CMK (cell line): Measurements from ENCODE around the gene GUCY2F.
A peak's percentile ranks its signal among the peaks of the same experiment; 100 is the strongest.

Experiments used
- DNase-seq: peaks from one replicate; pipeline ENCODE4 v3.0.0-alpha.2; 2010; ENCODE audit warnings: low read depth

The GUCY2F gene

DNA sequence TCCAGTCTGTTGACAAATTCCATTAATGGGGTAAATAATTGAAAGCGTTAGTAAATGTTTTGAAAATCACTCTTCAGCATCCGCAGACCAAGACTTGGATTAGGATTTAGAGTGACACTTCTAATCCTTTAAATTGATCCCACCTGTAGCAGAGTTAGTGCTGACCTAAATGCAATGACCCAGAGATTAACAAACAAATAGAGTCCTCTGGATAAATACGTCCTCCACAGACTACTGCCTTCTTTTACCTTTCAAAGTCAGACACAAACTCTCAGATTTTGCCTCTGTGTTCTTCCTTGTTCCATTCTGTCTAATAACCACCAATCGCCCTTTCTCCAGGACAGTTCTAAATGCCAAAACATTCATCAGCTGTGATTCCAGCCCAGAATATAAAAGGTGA, at the start of gene GUCY2F:
Gene GUCY2F, minus strand, starts transcription at position 101 of the 400 bp plus-strand sequence. CDS start 6,150 bp downstream, outside the sequence.
- DNase-seq: no peak

- DNase-seq: no peak
Observed at GRCh38 chrX:109519001-109519400, 37.1 kb upstream of the GUCY2F start.

DNA sequence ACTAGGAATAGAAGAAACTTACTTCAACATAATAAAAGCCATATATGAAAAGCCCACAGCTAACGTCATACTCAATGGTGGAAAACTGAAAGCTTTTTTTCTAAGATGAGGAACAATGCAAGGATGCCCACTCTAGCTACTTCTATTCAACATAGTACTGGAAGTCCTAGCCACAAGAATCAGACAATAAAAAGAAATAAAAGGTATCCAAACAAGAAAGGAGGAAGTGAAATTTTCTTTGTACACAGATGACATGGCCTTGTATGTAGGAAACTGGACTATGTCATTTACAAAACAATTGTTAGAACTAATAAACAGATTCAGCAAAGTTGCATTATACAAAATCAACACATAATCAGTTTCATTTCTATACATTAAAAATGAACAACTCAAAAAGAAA, 29.2 kb upstream of the GUCY2F start:
- no peak for DNase-seq

DNA sequence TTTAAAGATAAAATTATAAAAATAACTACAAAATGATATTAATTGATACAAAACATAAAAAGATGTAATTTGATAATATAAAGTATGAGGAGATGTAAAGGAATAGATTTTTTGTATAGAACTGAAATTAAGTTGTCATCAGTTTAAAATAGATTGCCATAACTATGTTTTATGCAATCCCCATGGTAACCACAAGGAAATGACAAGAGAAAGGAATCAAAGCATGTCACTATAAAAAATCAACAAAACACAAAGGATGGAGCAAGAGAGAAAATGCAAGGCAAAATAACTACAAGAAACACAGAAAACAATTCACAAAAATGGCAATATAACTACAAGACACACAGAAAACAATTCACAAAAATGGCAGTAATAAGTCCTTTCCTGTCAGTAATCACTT, 27.0 kb upstream of the GUCY2F start:
- DNase-seq: no peak

DNA sequence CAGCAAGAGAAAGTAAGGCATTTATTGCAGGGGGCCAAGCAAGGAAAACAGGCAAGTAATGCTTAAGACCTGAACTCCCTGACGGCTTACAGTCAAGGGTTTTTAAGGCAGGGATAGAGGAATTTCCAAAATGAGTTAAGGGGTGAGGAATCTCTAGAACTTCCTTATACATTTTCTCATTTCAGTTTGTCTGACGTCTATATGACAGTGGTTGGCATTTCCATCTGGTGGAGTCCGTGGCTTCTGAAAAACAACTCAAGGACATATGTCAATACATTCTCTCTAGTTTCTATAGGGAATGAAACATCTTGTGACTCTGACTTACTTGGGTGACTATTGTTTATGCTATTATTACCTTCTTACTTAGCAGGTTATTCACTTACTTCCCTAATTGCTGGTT, 19.3 kb upstream of the GUCY2F start:
- DNase-seq: no peak

DNA sequence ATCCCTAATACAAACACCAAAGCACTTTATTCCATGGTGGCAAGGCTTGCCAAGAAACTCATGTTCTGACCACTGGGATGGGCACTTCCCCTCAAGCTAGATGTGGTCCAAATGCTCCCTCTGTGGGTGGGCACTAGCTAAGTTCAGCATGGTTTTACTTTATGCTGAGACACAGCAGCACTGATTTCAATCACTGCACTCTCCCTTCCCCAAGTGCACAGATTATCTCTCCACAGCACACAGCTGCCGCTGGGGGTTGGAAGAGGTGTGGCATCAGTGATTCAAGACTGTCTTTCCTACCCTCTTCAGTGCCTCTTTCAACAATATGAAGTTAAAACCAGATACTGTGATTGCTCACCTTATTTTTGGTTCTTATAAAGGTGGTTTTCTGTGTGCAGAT, 16.5 kb upstream of the GUCY2F start:
- no peak for DNase-seq

GRCh38 chrX:109489174-109489573, 7.3 kb upstream of the GUCY2F start:
- no peak for DNase-seq

DNA sequence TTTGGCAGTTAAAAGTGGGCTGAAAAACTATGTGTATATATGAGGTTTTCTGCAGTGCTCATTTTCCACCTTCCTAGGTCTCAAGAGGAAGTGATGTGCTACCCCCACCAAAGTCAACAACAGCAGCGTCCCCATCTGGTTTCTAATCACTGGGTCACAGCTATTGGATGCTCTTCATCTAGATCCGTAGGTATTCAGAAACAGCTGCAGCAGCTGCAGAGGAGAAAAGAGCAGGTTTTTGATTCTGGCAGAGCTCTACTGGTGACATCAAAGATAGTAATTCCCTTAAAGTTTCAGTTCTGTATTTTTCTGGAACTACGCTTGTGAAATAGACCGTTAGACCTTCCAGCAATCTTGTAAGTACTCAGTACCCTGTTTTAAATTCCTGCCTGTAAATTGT, 5.8 kb upstream of the GUCY2F start:
- DNase-seq: no peak

GRCh38 chrX:109485470-109486340, 3.8 kb upstream of the GUCY2F start:
- peak; percentile 20 for DNase-seq

- DNase-seq: no peak
Observed at GRCh38 chrX:109484886-109485285, 3.0 kb upstream of the GUCY2F start.

DNA sequence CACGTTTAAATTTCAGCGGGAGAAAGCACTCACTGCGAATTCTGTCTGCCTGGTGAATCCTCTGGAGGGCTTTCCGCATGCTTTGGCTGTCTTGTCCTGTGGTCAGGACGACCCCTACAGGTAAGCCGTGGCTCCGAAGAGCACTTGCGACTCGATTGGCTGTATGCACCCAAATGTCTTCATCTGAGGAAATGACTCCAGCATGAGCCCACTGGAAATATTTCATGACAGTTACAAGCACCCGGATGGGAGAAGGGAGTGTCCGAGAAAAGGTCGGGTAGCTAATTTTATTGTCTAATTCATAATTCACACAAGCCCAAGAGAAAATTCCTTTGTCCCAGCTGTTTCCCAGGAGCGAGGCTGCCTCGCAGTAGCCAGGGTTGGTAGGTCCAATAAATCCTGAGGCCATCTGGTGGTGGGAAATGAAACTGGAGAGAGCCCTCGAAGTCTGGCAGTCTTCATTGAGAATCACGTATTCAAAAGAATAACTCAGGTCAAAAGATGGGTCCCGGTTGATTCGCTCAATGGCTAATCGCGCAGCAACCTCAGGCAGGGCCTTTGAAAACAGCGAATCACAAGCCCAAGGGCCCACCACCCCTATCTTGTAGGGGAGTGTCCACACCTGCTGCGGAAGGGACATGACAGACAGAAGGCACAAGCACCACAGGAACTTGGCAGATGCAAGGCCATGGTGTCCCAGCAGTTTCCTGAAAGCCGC, 6.6 kb downstream of the GUCY2F start:
- no peak for DNase-seq

GRCh38 chrX:109472939-109473735, 8.7 kb downstream of the GUCY2F start:
- no peak for DNase-seq

DNA sequence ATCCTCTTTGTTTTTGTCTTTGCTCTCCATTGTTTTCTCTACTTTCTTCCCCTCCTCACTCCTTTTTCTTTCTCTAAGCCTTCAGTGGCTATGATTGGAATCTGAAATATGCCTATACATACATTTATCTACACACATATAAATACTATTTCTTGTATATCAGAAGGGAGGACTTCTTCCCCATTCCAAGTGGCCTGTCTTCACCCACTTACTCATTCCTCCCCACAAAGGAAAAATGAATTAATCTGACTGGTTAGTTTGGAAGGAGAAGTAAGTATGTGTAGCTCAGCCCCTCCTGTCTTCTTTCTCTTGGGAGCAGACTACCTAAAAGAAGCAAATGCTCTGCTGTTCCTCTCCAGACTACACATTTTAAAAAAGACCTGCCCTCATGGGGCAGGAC, 17.7 kb downstream of the GUCY2F start:
- DNase-seq: no peak

- DNase-seq: no peak
Observed at GRCh38 chrX:109463784-109464183, 18.1 kb downstream of the GUCY2F start.

DNA sequence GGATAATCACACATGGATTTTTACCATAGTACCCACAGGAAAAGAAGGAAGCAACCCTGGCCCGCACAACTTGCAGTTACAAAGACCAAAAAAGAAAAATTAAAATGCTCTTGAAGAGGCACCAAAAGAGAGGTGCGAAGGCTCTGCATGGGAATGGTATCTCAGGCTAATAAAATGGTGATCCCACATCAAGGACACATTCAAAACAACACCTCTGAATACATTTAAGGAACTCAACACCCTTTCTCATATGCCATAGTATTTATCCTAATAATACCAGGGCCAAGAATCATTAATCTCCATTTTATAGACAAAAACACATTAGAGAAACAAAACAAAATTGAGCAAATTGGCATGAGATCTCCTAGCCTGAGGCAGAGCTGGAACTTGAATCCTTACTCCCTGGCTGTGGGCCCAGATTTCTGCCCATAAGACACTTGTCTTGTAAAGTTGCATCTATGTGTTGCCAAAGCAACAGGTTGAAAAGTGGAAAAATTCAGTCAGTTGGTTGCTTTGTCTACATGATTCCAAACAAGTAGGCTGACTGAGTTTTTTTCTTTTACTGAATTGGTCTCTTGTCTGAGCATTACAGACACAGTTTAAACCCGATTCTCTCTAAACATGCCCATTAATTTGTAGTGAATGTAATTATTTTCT, 33.5 kb downstream of the GUCY2F start:
- DNase-seq: no peak

DNA sequence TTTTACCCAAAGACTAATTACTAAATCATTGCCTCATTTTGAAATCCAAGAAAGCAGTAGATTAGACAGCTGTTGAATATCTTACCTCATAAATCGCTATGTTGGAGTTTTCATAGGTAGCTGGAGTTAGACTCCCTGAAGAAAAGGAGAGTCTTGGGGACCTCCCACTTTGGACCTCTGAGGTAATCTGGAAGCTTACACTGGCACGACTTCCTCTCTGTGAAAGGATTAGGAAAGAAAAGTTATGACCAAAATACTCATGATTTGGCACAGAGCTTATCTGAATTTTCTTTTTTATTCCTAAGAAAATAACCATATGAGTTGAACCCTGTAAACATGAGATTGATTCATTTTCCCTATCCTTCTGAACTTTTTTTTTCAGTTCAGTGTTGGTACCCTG, 40.6 kb downstream of the GUCY2F start:
- DNase-seq: no peak

- DNase-seq: no peak
Observed at GRCh38 chrX:109440475-109440874, 41.4 kb downstream of the GUCY2F start.

DNA sequence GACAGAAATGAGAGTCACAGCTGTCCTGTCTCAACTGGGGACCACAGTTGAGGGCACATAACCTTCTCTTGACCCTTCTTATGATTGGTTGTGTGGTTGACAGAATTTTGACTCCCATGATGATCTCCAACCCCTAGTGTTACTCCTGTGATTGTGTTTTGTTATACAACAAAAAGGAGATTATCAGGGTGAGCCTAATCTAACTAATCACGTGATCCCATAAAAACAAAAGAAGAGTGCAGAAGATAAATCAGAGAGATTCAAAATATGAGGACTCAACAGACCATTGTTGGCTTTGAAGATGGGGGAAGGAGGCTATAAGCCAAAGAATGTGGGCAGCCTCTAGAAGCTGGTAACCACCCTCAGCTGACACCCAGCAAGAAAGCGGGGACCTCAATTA, 72.7 kb downstream of the GUCY2F start:
- no peak for DNase-seq

GRCh38 chrX:109403922-109404321, 78.0 kb downstream of the GUCY2F start:
- DNase-seq: no peak

DNA sequence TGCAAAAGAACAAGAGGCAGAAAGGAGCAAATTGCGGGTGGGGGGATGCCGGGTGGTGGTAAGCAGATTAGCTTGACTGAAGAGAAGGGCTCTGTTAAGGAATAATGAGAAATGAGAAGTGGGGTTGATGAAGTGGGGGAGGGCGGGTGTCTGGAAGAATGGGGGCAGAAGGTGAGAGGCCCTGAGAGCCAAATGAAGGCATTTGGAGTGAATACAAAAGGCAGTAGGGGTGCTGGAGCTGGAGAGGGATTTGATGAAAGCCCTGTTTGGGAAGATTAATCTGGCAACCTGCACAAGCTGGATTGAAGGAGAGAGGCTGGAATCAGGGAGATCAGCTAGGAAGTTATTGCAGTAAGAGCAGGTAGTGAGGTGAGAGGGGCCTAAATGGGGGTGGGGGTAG, 82.1 kb downstream of the GUCY2F start:
- no peak for DNase-seq

- no peak for DNase-seq
Observed at GRCh38 chrX:109398833-109399232, 83.1 kb downstream of the GUCY2F start.

GRCh38 chrX:109398061-109398460, 83.8 kb downstream of the GUCY2F start:
- no peak for DNase-seq
